ENCODE measurements around the gene MACROD1.

The MACROD1 gene

DNA sequence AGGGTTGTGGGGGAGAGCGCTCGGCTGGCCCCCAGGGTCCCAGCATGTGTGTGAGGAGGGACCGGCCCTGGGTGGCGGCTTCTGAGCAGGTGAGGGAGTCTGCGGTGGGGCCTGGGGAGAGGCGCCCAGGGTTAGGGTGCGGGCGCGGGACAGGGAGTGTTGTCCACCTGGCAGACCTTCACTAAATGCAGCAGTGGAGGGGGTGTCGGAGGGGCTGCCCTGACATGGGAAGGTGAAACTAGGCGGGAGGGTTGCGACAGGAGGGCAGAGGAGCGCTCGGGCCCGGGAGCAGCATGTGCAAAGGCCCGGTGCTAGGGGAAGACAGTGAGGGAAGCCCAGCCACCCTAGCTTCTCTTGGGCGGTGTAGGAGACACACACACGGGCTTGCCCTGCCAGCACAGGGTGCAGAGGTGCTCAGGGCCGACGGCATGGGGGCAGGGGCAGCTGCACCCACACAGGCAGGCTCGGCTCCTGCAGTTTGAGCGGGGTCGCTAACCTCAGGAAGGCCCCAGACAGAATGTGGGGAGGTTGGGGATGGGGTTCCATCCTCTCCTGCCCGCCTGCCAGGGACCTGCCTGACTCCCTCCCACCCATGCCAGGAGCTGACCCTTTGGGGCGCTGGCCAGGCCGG, 157.5 kb downstream of the MACROD1 start:
- DNase-seq = no peak

DNA sequence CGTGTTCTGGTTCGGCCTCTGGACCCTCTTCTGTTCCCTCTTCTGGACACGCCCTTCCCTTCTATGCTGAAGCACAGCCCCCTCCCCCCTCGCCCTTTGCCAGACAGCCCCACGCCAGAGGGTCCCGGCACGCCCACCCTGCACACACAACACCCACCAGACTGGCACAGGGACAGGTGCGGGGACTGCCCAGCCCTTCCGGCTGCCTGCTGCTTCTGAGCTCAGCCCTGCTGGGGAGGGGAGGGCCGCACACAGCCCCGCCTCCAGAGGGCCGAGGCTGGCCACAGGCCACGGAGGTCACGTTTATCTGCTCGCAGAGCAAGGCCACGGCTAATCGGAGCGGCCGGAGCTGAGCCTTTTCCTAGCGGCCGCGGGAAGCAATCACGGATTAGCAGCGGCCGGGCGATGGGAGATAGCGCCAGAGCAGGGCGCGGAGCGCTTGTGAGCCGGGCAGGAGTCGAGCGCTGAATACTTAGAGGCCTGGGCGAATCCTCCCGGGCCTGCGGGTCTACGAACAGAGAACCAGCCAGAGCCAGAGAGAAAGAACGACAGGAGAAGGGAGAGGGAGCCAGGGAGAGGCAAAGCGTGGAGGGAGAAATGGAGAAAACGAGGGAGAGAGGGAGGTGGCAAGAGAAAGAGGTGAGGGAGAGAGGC, 158.2 kb downstream of the MACROD1 start:
- no peak for DNase-seq

DNA sequence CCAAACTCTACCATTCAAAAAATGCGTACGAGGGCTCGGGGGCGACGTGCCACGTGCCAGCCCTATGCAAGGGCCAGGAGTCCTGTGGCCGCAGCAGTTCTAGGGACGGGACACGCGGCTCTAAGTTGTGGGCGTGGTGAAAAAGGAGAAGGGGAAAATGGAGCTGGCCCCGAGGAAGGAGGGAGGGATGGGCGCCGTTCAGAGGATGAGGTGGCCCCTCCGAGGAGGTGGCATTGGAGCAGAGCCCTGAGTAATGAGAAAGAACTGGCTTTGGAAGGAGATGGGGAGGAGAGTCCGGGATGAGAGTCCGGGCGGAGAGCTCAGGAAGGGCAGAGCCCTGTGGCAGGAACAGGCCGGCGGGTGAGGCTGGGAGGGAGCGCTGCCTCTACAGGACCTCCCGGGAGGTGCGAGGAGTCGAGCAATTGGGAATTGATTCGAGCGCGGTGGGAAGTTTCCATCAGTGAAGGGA, 158.7 kb downstream of the MACROD1 start:
- no peak for DNase-seq

DNA sequence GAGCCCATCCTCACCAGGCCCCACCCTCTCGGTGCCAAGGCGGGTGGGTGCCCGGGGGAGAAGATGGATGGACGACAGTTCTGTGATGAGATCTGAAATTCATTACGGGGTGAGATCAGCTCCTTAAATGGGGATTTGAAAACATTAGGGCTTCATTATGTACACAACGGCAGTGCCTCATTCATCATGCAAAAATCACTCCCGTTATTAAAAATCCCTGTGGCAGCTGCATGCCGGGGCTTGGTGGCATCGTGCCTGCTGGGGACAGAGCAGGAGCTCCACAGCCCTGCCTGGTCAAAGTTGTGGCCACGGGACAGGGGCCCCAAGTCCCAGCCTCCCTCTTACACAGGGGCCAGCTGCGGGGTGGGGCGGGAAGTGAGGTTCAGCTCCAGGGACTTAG, 159.5 kb downstream of the MACROD1 start:
- no peak for DNase-seq

DNA sequence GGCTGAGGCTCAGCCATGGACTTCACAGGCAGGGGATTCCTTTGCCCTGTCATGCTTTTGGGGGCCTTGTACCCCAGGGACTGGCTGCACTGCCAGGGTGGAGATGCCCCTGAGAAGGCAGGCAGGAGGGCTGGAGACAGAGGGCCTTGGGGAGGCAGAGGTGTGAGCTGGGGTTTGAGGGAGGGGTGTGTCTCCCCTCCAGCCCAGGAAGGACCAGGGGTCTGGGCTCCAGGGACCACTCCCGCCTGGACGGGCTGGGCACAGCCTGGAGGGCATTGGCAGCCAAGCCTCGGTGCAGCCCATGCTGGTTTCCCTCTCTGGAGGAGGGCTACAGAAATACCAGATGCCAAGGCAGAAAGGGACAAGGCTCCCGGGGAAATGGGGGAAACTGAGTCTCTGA, 160.2 kb downstream of the MACROD1 start:
- no peak for DNase-seq

DNA sequence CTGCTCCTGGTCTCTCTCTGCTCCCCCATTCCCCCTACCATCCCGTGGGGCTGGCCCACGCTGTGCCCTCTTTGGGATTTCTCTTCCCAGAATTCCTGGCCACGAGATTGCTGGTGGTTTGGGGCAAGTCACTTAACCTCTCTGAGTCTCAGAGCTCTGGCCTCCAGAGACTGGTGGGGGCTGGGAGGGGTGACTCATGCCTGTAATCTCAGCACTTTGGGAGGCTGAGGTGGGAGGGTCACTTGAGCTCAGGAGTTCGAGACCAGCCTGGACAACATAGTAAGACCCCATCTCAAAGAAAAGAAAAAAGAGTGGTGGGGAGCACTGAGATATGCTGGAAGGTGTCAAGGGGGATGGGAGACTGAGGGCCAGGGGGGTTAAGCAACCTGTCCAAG, 161.3 kb downstream of the MACROD1 start:
- DNase-seq = no peak

DNA sequence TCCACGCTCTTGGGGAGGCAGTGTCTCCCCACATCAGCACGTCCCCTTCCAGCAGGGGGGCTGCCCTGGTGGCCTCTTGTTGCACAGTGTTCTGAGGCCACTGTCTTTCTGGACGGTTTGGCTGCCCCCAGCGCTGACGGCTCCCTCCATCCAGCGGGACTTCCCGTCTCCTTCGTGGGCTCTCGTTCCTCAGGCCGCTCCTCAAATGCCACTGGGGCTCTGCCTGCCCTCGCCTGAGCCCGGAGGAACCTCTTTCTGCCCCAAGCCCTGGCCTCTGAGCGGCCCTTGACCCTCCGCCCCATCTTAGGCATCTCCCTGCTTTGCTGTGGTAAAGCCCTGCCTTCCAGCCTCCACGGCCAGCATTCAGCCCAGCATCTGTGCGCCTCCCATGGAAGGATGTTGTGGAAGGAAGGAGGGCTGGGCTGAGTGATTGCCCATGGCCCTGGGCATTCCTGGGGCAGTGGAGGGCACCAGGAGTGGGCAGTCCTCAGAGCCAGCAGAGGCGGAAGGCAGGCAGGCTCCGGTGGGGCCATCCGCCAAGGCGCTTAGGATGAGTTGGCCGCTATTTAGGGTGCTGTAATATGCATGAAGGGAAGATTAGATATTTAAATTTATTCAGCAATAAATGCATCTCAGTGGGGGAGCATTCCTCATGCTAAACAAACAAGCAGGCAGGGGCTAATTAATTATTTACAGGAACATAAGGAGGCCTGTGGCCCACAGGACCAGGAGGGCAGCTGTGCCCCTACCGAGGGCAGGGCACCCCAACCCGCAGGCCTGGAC, 161.9 kb downstream of the MACROD1 start:
- no peak for DNase-seq

DNA sequence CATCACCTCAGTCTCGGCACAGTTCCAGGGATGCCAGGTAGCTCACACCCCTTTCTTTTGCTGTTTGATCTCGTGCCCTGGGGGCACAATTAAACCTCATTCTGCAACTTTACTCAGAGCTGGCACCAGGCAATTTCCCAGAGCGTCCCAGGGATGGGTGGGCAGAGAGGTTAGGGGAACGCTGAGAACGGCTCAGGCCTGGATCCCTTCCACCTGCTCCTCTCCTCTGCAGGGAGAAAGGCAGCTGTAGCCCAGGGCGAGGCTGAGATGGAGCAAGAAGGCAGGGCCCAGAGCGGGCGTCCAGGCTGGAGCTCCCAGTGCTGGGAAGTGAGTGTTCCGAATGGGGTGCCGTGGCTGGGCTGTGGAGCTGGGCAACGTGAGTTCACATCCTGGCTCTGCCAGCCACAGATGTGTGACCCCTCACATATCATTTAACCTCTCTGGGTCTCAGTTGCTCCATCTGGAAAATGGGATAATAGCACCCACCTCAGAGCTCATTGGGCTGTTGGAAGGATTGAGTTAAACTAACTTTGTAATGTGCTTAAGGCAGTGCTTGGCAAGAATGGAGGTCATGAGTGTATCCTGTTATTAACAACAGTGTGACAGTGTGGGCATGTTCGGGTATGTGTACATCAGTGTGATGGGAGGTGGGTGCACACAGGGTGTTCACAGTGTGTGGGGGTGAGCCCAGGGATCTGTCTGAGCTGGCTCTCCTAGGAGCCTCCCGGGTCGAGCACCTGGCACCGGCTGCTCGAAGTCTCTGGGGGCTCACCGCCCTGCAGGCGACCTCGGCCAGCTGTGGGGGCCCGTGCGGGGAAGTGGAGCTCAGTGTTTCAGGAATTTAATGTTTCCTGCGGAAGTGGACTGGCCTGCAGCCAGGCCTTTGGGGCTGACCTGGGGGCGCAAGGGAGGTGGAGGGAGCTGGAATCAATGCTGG, 164.2 kb downstream of the MACROD1 start:
- DNase-seq = no peak

DNA sequence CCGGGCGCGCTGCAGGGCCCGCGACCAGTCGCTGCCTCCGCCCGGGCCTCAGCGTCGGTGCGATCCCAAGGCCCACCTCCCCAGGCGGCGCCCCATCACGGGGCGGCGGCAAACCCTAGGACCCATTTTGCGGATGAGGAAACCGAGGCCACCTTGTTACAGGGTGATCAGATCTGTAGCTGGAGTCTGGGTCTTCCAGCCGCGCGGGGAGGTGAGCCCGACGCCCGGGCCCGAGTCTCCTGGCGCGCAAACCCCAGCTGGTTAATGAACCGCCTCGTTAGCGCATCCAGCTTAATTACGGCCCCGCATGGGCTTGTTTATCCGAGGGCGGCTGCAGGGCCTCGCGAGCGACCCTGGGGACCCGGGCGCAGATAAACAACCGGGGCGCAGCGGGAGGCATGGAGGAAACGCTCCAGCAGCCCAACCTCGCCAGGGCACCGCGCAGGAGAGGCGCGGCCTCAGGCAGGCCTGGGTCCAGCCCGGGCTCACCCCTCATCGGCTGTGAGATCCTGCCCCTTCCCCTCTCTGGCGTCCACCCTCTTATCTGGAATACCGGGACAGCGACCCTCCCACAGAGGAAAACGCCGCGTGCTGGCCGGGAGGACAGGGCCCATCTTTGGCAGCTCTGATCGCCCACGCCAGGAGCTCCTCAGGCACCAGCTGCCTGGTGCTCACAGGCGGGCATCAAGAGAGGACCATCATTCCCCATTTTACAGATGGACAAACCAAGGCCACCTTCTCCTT, 165.0 kb downstream of the MACROD1 start:
- DNase-seq = no peak

DNA sequence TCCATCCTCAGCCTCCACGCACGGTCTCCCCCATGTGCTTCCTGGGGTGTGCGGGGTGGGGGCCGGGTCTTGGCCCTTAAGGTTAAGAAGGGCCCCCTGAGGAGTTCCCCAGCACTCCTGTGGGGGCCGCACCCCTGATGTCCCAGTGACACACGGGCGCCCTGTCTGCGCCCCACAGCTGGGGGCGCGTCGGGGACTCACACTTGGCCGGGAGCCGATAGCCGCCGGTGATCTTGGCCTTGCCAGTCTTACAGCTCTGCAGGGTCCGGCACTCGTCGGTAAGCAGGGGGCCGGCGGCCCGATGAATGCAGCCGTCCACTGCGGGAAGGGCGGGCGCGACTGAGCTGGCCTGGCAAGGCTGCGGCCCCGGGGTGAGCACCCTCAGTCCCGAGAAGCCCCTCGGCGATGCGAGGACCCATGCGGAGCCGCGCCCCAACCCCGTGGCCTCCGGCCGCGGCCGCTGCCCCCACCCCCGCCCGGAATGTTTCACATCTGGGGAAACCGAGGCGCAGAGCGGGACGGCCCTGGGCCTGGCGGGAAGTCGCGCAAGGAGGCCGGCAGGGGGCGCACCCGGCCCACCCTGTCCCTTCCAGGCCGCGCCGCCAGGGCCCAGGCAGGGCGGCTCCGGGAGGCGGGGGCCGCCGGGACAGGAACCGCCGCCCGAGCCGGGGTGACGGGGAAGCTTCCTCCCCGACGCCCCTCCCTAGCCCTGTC, 165.7 kb downstream of the MACROD1 start:
- DNase-seq = no peak

DNA sequence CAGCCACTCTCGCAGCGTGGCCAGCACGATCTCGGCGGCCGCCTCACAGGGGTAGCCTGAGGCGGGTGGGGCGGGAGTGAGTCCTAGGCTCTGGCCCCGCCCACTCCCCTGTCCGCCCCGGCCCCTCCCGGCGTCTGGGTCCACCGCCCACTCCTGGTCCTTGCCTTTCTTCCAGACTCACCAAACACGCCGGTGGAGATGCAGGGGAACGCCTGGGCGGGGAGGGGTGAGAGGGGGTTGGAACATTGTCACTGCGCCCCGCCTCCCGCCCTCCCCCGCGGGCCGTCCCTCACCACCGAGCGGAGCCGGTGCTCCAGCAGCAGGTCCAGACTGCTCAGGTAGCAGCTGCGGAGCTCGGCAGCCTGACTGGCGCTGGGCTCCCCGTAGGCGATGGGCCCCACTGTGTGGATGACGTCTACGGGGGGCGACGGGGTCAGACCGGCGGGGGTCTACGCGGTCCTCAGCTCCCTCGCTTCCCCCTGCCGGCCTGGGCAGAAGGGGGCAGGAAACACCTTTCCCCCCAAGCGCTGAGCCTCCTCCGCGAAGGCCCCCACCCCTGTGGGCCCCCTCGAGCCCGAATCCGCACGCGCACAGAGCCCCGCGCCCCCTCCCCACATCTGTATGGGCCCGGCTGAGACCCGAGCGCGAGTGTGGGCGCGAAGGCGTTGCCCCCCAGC, 166.4 kb downstream of the MACROD1 start:
- DNase-seq = no peak

DNA sequence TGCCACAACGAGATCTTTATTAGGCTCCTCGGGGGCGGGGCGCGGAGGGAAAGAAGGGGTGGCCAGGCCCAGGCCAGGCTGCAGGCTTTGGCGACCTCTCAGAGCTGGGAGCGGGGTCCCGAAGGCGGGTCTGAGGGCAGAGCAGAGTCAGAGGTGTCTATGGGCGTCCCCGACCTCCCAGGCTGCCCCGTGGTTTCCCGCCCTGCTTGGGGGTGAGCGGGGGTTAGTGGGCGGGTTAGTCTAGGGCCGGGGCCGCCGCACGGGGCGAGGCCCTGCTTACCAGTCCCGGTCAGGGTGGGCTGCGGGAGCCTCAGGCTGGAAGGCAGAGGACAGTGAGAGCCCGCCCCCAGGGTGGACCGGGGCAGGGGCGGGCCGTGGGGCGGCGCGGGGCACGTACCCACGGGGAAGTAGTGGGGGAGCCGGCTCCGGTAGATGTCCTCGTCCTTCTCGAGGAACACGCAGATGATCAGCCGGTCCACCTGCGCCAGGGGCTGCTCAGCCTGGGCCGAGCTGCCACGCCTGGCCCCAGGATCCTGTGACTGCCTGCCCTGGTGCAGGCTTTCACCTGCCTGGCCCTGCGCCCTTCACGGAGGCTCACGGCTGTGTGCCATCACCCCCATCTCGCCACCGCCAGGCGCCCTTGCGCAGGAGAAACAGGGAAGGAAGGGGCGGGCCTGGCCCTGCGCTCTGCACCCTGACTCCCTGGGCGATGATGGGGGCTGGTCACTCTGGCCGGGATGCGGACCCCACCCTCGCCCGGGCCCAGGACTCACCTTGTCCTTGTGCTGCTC, 167.2 kb downstream of the MACROD1 start:
- DNase-seq = no peak

DNA sequence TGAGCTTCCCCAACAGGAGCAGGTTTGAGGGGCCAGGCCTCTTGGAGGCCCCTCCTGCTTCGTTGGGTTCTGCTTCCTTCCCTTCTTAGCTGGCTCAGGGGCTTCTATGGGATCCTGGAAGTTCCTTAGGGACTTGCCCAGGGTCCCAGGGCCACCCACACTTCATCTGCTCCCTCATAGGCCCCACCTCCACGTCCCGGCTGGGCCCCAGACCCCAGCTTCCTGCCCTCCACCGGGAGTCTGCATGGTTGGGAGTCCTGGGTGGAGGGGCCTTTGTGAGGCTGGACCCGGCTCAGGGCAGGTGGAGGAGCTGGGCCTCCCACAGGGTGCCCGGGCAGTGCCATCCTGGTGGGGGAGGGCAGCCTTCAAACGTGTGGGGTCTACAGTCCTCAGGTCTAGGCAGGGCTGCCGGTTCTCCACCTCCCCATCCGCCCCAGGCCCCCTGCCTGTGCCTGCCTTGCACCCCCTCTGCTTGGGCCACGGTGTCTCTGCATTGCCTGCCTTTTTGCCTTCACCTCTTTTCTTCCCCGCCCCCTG, 168.0 kb downstream of the MACROD1 start:
- no peak for DNase-seq

DNA sequence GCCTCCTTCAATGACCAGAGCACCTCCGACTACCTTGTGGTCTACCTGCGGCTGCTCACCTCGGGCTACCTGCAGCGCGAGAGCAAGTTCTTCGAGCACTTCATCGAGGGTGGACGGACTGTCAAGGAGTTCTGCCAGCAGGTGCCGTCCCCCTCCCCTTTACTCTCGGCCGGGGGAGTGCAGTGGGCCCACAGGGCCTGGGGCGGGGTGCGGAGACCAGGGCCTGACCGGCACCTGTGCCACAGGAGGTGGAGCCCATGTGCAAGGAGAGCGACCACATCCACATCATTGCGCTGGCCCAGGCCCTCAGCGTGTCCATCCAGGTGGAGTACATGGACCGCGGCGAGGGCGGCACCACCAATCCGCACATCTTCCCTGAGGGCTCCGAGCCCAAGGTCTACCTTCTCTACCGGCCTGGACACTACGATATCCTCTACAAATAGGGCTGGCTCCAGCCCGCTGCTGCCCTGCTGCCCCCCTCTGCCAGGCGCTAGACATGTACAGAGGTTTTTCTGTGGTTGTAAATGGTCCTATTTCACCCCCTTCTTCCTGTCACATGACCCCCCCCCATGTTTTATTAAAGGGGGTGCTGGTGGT, 168.7 kb downstream of the MACROD1 start:
- DNase-seq = no peak

DNA sequence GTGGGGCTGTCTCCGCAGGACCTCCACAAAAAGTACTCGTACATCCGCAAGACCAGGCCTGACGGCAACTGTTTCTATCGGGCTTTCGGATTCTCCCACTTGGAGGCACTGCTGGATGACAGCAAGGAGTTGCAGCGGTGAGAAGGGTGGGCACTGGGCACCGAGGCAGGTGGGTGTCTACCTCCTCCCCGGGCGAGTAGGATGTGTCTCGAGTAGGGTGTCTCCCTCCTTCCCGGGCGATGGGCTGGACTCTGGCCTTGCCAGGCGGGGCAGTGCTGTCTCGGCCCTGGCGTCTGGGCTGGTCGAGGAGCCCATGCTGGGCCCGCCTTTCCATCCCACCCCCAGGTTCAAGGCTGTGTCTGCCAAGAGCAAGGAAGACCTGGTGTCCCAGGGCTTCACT, 169.4 kb downstream of the MACROD1 start:
- DNase-seq = no peak

DNA sequence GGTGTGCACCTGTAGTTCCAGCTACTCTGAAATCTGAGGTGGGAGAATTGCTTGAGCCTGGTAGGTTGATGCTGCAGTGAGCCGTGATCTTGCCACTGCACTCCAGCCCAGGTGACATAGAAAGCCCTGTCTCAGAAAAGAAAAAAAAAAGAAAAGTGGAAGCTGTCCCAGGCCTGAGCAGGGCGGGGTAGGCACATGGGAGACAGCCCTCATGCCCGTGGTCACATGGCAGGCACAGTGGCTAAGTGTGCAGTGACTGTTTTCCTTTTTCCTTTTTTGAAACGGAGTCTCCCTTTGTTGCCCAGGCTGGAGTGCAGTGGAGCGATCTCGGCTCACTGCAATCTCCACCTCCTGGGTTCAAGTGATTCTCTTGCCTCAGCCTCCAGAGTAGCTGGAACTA, 171.9 kb downstream of the MACROD1 start:
- DNase-seq = no peak

DNA sequence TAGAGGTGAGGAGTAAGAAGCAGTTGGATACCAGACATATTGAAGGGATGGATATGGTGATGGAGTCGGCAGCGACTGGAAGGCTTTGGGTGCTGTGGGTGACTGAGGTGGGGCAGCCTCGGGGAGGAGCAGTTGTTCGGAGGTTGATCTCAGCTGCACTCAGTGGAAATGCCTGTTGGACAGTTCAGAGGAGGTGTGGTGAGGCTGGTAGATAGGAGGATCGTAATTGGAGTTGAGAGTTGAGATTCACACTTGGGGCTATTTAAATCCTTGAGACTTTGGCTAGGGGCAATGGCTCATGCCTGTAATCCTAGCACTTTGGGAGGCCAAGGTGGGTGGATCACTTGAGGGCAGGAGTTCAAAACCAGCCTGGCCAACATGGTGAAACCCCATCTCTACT, 172.8 kb downstream of the MACROD1 start:
- DNase-seq = no peak

DNA sequence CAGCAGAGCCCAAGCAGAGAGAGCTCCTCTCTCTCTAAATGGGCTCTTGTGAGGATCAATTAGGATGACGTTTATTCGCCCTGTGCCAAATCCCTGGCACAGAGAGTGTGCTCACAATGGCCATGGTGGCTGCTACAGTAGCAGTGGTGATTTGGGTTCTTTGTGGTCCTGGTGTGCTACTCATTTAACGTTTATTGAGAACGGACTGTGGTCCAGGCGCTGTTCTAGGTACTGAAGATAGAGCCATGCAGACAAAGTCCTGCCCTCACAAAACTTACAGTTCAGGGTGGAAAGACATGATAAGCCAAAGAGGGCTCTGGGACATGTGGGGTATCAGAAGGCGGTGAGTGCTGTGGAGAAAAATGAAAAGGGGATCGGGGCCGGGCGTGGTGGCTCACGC, 174.4 kb downstream of the MACROD1 start:
- no peak for DNase-seq

DNA sequence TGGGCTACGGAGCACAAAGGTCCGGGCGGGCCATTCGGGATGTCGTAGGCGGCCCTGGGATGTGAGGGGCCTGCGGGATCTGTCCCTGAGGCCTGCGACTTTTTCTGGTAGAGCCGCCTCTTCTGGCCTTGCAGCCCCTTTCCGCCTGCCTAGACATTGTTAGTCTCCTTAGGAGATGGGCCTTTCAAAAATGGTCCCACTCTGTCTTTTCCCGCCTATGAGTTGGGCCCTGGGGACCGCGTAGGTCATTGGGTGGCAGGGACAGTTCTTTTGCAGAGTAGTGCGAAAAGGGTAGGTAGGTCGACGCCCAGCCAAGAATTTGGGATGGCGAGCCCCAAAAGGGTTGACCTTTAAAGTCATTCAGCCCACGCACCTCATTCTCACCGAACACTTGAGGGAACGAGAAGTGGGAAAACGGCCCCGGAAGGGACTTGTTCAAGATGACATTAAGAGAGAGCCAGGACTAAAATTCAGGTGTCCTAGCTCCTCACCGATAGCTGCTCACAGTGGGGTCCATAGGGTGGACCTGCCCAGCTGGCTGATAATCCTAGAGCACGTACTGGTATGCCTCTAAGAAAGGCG, 178.9 kb downstream of the MACROD1 start:
- DNase-seq = no peak

All from NK-92 treated with Interleukin-12 subunit alpha and Interleukin-12 subunit beta, amount 100 ng/mL, for 24 hours (cell line).